DMS79 treated with DMSO at 0.1 percent for 48 hours (cell line): ENCODE data around the gene ATP6V0A1.

Source experiments
- DNase-seq: peaks from one replicate; lab custom pipeline; 2025; lab: John Stamatoyannopoulos, UW

Gene ATP6V0A1

DNA sequence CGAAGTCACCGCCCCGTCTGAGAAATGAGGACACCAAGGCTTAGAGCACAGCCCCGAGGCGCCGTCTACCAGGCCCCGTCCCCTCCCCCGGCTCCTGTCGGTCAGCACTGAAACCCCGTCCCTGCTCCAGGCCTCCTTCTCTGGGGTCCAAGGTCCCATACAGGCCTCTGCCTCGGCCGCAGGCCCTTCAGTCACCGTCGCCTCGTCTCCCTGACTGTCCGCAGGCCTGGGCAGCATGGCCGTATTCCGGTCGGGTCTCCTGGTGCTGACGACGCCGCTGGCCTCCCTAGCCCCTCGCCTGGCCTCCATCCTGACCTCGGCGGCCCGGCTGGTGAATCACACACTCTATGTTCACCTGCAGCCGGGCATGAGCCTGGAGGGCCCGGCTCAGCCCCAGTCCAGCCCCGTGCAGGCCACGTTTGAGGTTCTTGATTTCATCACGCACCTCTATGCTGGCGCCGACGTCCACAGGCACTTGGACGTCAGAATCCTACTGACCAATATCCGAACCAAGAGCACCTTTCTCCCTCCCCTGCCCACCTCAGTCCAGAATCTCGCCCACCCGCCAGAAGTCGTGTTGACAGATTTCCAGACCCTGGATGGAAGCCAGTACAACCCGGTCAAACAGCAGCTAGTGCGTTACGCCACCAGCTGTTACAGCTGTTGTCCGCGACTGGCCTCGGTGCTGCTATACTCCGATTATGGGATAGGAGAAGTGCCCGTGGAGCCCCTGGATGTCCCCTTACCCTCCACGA lies 103.9 kb downstream of the ATP6V0A1 start:
- no peak for DNase-seq

DNA sequence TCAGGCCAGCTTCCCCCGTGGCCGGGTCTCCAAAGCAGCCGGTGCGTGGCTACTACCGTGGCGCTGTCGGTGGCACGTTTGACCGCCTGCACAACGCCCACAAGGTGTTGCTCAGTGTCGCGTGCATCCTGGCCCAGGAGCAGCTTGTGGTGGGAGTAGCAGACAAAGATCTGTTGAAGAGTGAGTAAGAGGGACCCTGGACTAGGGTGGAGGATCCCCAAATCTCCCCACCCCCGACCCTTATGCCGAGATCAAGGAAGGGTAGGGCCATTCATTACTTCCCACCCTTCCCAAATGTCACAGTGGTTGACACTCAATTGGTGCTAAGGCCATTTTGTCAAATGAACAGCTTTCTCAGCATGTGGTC lies 104.4 kb downstream of the ATP6V0A1 start:
- DNase-seq: no peak

DNA sequence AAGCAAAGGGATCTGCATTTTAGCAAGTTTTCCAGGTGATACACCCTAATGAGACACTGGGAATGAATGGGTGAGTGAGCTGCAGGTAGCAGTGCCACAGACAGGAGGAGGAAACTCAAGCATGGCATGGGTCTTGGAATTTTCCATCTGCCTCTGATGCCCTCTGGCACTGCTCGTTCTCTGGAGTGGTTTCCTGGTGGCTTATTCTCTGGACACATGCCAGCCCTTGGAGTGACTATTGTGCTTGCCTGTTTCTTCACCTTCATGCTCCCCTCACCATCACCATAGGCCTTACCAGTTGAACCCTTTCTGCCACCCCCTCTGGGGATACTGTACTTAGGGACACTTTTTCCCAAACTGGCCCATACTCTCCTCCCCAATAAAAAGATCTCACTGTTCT lies 104.9 kb downstream of the ATP6V0A1 start:
- peak; percentile 67 for DNase-seq

DNA sequence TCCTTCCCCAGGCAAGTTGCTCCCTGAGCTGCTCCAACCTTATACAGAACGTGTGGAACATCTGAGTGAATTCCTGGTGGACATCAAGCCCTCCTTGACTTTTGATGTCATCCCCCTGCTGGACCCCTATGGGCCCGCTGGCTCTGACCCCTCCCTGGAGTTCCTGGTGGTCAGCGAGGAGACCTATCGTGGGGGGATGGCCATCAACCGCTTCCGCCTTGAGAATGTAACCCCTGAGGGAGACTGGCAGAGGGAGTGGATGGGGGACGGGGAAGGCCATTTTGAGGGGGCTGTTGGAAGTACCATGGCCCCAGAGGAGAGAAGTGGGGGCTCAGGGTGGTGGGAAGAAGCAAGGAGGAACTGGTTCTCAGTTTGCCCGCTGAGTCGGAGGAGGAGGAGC lies 105.3 kb downstream of the ATP6V0A1 start:
- DNase-seq: no peak

DNA sequence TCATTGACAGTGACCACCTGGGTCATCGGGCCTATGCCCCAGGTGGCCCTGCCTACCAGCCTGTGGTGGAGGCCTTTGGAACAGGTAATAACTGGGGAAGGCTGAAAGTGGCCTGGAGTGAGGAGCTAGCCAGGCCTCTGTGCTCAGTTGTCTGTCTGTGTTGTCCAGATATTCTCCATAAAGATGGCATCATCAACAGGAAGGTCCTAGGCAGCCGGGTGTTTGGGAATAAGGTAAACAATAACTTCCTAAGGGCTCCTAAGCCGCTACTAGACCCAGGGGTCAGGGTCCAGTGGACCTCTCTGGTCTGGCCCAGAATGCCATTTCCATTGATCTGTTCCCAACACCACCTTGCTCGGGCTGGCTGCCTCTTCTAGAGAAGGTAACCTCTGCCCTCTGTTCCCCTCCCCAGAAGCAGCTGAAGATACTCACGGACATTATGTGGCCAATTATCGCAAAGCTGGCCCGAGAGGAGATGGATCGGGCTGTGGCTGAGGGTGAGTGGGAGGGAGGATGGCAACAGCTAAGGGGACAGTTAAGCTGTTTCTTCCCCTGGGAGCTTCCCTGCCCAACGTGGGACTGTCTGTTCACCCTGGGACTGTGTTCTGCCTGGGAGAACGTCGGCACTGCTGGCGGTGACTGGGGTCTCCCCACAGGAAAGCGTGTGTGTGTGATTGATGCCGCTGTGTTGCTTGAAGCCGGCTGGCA lies 106.3 kb downstream of the ATP6V0A1 start:
- no peak for DNase-seq

DNA sequence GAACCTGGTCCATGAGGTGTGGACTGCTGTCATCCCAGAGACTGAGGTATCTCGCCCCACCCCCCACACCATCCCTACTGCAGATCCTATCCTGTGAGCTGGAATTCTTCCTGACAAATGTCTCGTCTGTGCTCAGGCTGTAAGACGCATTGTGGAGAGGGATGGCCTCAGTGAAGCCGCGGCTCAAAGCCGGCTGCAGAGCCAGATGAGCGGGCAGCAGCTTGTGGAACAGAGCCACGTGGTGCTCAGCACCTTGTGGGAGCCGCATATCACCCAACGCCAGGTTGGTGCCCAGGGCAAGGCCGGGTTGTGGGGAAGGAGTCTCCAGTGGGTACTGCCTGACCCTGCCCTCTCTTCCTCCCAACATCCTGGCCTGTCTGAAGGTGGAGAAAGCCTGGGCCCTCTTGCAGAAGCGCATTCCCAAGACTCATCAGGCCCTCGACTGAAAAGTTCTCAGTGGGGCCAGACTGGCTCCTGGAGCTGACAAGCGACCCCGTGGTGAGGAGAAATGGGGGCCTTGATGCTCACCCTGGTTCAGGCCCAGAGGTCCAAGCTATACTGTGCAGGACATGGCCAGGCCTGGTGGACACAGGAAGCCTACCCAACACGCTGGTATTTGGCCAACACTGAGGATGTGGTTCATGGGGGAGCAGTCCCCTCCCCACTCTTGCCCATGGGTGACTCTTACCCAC lies 107.0 kb downstream of the ATP6V0A1 start:
- no peak for DNase-seq

DNA sequence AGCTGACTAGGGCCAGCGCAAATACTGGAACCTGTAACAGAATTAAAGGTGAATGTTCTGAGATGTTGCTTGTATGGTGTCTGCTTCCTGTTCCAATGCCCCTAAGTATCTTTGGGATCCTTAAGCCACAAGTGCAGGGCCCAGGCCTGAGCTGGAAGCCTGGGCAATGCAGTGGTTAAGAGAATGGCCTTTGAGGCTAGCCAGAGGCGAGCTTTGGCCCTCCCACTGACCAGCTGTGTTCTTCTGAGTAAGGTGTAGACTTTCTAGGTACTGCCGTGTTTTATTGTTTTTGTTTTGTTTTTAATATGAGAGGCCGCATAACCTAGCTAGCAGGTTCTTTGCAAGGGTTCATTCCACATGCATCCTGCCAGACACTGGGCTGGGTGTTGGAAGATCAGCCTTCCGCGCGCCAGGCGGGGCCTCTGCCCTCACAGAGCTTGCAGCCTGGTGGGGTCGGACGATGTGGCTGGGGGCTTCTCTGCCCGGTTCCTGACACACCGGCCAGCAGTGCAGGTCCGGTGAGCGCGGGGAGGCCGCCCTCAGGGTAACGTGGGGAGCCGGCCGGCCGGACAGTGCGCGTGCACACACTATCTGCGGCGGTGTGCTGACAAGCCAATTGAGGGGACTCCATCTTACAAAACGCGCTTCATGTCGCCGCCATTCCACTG lies 107.7 kb downstream of the ATP6V0A1 start:
- DNase-seq: no peak

DNA sequence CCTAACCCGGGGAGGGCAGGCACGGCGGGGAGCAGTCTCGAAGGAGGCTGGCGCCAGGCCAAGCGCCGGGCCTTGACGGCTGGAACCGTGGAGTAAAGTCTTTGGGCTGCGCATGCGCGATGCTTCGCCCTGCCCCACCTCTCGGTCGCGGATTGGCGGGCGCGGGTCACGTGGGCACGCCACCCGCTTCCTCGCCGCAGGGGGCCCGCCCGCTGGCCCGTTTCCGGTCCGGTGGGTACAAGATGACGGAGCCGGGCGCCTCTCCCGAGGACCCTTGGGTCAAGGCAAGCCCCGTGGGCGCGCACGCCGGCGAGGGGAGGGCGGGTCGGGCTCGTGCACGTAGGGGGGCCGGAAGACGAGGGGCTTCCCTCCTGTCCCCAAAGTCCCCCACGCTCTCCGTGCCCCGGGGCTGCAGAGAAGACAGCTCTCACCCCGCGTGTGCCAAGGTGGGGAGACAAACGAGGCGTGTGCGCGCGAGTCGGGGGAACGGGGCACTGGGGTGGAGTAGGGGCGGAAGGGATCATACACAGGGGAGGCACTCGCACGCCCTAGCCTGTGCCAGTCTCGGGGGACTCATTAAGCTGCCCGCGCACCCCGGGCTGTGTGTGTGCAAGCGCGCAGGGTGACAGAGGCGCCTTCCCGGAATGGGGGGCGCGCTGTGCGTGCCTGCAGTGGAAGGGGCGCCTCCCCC lies 108.3 kb downstream of the ATP6V0A1 start, which contains the start of gene MLX:
TSS of gene MLX (plus strand) at position 218 of the 691 bp plus-strand sequence. CDS start at position 243, 25 bp downstream.
- peak; percentile 94 for DNase-seq

DNA sequence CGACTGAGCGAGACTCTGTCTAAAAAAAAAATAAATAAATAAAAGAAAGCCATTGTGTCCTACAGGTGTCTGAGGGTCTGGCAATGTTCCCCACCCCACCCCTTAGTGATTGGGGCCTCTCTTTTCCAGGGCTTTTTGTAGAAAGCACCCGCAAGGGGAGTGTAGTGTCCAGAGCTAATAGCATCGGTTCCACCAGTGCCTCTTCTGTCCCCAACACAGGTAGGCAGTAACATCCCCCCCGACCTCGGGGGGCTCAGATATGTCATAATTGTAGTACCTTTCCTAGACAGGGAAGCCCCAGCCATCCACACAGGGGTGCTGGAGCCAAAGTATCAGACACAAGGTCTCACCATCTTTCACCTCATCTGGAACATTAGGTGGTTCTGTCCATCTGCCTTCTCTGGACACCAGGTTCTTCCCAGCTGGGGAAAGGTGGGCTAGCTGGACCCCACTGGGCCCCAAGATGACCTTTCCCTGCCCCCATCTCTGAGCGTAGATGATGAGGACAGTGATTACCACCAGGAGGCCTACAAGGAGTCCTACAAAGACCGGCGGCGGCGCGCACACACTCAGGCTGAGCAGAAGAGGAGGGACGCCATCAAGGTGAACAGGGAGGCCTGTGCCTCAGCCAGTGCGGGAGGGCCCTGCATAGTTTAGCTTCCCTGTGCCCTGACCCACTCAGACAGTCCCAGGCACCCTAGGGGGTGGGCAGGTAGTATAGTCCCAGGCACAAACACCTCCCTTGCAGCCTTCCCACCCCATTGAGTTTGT lies 109.8 kb downstream of the ATP6V0A1 start:
- no peak for DNase-seq

DNA sequence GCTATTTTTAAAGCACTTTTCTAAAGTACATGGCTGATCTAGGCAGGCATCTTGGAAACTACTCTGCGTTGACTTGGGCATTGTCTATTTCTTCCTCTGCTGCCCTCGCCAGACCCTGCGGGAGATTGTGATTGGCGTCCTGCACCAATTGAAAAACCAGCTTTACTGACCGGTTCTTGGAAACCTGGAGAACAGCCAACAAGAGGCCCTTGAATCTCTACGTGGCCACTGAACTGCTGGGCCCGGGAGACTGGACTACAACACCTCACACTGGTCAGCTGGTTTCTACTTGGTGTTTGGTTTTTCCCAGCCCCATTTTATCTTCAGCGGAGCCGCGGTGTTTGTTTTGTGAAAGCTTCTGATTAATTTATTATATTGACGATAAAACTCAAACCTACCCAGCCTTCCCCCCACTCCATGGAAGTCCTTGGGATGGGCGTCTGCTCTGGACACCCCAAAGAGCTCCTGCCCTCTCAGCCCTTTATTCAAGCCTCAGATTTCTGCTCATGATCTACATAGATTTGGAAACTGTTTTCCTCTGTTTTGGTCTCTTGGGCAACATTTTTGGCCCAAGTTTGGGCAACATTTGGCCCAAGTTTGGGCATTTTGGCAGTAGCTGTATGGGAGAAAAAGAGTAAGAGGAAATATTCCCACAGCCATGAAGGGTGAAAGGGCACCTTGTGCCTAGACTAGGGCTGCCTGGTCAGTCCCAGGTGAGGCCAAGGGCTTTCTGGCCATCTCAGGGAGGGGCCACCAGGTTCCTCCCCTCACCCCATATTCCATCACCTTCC lies 113.0 kb downstream of the ATP6V0A1 start:
- no peak for DNase-seq
